Cortex of kidney (tissue), 1 donor: ENCODE data around the gene CGB8.
"Not testable (repeated sequence)": the region's sequence is repeated elsewhere in the genome, so short reads cannot be mapped to it uniquely, and the experiment has no call there.

Experiments
- DNase-seq: peaks from one replicate; lab custom pipeline; 2025; lab: John Stamatoyannopoulos, UW

Gene CGB8

DNA sequence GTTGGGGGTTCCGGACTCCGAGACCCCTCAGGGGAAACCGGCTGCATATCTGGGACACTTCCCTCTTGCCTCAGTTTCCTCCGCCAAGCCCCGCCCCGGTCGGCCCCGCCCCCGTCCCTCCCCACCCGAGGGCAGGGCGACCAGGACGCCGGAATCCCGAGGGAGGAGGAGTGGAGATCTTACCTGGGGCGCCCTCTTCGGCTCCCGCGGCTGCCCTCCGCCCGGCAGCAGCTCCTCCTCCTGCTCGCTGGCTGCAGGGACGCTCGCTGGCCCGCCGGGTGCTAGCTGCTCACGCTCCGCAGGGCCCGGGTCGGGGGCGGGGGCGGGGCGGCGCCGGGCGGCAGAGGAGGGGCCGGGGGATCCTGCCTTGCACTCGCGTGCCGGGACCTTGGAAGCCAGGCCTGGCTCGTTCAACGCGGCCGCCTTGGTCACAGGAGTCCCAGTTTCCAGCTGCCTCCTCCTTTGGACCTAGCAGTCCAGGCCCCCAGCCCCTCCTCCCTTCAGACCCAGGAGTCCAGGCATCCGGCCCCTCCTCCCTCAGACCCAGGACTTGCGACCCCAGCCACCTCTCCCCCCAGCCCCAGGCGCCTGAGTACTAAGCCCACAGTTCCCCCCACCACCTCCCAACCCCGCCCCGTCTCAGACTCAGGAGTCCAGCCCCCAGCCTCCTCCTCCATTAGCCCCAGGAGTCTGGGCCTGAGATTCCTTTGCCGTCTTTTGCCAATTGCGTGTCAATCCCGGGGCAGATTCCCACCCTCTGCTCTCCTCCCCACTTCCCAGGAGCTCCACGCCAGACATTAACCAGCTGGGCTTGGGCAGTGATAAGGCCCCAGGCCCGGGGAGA, 16.1 kb upstream of the CGB8 start, which contains the start of gene NTF4:
Gene NTF4 (minus strand): TSS at position 51 of the 844 bp plus-strand sequence. CDS start 2,821 bp downstream, outside the sequence.
- DNase-seq = no peak

DNA sequence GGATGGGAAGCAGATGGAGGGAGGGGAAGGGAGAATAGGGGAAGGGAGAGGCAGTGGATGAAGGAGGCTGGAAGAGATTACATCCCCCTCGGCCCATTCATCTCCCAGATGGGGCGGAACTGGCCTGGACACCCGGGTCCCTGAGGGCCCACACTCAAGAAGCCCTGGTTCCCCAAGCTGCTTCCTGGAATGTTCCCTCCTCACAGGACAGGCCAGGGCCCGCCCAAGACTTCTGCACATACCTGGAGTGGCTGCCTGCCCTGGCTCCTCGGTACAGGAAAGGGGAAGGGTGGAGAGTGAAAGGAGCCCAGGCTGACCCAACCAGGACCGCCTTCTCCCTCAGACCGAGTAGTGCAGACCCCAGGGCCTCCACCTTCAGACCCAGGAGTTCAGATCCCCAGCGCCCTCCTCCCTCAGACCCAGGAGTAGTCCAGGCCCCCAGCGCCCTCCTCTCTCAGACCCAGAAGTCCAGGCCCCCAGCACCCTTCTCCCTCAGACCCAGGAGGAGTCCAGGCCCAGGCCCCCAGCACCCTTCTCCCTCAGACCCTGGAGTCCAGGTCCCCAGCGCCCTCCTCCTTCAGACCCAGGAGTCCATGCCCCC, 15.2 kb upstream of the CGB8 start:
- DNase-seq = no peak

DNA sequence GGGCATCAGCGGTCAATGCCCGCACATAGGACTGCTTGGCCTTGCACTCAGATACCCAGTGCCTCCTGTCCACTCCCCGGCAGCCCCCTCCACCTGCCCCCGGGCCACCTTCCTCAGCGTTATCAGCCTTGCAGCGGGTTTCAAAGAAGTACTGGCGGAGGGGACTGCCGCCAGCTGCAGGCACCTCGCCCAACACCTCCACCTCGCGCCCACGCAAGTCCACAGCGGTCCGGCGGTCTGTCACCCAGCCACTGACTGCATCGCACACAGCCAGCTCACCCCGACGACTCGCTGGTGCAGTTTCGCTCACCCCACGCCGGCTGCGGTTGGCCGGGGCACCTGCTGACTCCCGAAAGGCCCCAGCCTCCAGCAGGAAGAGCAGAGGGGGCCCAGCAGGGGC, 12.5 kb upstream of the CGB8 start:
- no peak for DNase-seq

DNA sequence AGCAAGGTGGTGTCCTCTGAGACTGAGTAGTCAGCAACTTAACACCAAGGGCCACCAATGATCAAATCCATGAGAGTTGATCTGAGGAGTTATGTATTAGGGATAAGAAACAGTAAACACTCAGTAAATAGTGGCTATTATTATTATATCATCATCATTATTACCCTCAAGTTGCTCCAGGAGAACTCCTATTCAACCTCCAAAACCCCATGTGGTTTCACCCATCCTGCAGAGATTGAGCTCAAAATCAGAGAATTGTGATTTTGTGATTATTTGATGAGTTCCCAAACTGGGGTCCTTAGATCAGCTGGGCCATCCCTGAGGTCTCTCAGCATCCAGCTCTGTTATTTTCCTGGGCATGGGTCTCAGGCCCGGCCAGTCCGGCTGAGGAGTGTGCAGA, 12.1 kb upstream of the CGB8 start:
- no peak for DNase-seq

DNA sequence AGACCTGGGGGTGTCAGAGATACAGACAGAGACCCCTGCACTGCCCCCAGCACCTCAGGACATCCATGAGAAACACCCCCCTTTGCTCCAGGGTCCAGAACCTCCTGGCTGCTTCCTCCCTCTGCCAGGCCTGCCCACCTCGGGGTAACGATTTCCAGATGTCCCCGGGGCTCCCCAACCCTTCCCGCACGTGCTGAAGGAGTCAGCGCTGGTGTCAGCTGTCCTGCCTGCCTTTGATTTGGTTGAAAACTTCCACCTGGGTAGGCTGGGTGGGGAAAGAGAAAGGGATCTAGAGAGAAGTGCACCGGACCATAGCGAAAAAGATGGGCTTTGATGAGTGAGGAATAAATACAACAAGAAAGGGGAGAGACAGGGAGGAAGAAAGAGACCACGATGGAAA, 10.1 kb upstream of the CGB8 start:
- DNase-seq = no peak

DNA sequence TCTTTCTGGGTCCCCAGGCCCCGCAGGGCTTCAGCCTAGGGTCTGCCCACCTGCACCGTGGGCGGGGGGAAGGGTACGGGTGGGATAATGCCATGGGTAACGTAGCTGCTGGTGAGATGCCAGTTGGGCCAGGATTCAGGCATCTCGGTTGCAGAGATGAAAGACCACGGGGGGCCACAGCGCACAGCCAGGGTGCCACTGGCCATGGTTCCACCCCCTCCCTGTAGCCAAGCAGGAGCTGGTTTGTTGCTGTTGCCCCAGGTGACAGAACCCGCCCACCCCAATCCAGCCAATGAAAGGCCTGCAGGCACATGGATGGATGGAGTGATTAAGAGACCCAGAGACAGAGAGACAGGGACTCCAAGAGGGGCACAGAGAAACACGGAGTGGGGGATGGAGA, 9.7 kb upstream of the CGB8 start:
- no peak for DNase-seq

DNA sequence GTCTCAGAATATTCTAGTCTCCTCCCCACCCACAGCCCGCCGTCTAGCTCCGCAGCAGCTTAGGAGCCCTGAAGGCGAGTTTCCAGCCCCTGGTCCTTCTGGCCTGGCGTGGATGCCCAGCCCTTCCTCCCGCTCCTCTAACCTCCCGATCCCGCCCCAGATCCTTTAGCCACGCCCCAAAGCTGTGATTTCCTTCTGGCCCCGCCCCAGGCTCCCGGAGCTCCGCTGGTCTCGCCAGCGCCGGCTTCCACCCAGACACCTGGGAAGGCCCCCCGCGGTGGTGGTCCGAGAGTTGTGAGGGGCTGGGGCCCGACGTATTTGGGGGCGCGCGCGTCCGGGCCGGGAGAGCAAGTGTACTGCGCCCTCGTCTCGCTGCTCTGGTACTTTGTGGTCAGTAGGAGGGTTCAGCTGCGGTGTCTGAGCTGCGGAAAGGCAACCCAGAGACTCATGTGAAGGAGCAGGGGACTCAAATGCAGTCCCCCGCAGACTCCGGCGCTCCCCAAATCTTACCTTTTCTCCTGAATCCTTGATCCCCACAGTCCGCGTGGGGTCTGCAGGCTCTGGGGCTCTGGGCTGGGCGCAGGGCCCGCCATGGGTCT, 8.8 kb upstream of the CGB8 start, which contains the start of gene CGB7:
Gene CGB7 (minus strand): TSS at position 114 of the 599 bp plus-strand sequence. CDS start 2,374 bp downstream, outside the sequence.
- no peak for DNase-seq

DNA sequence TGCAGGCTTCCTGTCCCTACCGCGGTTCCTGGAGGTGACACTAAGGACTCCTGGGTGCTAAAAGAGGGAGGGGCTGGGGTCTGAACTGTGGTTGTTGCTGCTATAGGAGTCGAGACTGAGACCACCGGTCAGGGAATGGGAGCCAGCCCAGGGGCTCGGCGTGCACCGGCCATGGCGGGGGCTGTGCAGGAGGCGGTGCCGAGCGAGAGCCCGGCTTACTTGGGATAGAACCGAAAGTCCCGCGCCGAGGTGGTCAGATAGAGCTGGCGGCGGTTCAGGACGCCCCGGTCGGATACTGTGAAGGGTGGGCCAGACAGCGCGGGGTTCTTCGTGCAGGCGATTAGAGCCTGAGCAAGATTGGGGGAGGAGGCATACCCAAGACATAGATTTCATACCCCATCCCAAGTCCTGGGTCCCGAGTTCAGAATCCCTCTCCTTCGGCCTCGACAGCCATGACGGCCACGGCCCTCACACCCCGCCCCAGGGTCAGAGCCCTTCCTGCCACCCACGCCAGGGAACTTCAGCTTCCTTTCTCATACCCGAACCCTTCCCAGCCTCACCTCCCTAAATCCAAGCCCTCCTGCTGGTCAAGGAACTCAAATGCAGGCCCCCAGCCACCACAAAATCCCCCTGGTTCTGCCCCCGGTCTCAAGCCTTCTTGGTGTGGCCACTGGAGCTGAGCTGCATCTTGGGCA, 8.1 kb upstream of the CGB8 start:
- DNase-seq = not testable (repeated sequence)

DNA sequence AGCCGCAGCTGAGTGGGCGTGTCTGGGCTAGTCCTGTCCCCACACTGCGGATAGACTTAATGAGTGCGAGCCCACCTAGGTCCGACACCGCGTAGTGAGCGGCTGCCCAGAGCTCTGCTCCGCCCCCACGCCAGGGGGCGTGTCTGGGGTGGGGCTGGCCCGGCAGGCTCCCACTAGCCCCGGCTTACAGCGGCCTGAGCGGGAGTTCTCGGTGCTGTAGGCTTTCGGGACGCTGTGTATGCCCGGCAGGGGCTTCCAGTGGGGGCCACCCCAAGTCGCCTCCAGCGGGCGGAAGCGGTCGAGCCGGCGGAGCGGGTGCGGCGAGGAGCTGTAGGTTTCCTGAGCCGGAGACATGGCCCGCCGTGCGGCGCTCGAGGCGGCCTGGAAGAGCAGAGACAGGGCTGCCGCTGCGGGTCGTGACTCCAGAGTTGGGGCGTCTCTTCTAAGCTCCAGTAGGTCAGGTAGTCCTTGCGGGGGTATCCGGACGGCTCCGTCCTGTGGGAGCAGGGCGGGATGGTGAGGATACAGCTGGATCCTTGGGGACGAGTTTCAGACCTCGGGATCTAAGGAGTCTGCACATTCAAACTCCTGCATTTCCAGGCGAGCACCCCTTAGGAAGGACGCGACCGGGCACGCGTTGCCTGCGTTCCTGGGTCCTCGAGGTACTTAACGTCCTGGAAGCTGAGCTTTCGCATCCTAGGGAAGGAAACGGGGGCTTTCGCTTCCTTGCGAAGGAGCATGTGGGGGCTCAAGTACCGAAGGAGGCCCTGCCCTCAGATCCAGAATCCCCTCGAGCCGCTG, 7.4 kb upstream of the CGB8 start:
- no peak for DNase-seq

DNA sequence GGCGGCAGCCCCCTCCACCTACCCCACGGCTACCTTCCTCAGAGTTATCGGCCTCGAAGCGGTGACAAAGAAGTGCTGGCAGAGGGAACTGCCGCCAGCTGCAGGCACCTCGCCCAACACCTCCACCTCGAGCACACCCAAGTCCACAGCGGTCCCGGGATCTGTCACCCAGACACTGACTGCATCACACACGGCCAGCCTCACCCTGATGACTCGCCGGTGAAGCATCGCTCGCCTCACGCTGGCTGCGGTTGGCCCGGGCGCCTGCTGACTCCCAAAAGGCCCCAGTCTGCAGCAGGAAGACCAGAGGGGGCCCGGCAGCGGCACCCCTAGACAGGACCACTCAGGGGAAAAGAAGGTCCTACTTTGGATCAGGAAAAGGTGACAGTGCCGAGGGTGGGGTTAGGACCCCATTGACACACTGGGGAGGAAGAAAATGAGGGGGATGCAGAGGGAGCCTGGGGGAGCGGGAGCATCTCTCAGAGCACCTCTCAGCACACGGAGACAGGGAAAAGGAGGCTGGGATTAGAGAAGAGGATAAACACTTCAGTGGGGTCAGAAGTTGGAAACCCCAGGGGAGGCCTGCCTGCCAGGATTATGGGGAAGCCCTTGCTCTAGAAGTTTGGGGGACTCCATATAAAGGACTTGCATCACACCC, 1.6 kb upstream of the CGB8 start:
- not testable (repeated sequence) for DNase-seq

DNA sequence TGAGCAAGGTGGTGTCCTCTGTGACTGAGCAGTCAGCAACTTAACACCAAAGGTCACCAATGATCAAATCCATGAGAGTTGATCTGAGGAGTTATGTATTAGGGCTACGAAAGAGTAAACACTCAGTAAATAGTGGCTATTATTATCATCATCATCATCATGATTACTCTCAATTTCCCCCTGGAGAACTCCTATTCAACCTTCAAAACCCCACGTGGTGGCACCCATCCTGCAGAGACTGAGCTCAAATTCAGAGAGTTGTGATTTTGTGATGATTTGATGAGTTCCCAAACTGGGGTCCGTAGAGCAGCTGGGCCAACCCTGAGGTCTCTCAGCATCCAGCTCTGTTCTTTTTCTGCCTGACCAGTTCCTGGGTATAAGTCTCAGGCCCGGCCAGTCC, 923 bp upstream of the CGB8 start:
- DNase-seq = not testable (repeated sequence)

DNA sequence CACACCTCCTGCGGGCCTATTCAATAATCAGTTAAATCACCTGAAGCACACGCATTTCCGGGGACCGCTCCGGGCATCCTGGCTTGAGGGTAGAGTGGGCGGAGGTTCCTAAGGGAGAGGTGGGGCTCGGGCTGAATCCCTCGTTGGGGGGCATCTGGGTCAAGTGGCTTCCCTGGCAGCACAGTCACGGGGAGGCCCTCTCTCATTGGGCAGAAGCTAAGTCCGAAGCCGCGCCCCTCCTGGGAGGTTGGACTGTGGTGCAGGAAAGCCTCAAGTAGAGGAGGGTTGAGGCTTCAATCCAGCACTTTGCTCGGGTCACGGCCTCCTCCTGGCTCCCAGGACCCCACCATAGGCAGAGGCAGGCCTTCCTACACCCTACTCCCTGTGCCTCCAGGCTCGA, 5.4 kb downstream of the CGB8 start, which contains the start of gene CGB5:
Gene CGB5 (plus strand): TSS at position 301 of the 400 bp plus-strand sequence. CDS start 362 bp downstream, outside the sequence.
- not testable (repeated sequence) for DNase-seq

DNA sequence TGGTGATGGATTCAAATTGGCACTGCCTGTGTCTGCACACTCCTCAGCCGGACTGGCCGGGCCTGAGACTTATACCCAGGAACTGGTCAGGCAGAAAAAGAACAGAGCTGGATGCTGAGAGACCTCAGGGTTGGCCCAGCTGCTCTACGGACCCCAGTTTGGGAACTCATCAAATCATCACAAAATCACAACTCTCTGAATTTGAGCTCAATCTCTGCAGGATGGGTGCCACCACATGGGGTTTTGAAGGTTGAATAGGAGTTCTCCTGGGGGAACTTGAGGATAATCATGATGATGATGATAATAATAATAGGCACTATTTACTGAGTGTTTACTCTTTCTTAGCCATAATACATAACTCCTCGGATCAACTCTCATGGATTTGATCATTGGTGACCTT, 6.2 kb downstream of the CGB8 start:
- not testable (repeated sequence) for DNase-seq

DNA sequence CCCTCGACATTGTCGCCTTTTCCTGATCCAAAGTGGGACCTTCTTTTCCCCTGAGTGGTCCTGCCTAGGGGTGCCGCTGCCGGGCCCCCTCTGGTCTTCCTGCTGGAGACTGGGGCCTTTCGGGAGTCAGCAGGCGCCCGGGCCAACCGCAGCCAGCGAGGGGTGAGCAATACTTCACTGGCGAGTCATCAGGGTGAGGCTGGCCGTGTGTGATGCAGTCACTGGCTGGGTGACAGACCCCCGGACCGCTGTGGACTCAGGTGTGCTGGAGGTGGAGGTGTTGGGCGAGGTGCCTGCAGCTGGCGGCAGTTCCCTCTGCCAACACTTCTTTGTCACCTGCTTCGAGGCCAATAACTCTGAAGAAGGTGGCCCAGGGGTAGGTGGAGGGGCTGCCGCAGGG, 6.7 kb downstream of the CGB8 start:
- no peak for DNase-seq

DNA sequence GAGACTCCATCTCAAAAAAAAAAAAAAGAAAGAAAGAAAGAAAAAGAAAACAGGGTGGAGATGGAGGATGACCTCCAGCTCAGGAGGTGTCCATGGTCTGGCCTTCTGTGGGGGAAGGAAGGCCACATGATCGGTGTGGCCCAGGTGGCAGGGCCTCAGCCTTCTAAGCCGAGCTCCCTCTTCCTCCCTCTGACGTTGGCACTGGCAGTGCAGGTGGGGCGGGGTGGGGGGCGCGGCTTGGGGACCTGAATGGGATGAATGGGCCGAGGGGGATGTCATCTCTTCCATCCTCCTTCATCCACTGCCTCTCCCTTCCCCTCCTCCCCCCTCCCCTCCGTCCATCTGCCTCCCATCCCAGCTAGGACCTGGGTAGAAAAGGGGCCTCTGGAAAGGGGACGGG, 9.2 kb downstream of the CGB8 start:
- not testable (repeated sequence) for DNase-seq

DNA sequence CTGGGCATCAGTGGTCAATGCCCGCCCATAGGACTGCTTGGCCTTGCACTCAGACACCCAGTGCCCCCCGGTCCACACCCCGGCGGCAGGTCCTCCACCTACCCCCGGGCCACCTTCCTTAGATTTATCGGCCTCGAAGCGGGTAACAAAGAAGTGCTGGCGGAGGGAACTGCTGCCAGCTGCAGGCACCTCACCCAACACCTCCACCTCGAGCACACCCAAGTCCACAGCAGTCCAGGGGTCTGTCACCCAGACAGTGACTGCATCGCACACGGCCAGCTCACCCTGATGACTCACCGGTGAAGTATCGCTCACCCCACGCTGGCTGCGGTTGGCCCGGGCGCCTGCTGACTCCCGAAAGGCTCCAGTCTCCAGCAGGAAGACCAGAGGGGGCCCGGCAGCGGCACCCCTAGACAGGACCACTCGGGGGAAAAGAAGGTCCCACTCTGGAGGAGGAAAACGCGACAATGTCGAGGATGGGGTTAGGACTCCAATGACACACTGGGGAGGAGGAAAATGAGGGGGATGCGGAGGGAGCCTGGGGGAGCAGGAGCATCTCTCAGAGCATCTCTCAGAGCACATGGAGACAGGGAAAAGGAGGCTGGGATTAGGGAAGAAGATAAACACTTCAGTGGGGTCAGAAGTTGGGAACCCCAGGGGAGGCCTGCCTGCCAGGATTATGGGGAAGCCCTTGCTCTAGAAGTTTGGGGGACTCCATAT, 10.2 kb downstream of the CGB8 start:
- DNase-seq = not testable (repeated sequence)

DNA sequence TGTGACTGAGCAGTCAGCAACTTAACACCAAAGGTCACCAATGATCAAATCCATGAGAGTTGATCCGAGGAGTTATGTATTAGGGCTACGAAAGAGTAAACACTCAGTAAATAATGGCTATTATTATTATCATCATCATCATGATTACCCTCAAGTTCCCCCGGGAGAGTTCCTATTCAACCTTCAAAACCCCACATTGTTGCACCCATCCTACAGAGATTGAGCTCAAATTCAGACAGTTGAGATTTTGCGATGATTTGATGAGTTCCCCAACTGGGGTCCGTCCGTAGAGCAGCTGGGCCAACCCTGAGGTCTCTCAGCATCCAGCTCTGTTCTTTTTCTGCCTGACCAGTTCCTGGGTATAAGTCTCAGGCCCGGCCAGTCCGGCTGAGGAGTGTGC, 10.8 kb downstream of the CGB8 start:
- not testable (repeated sequence) for DNase-seq

DNA sequence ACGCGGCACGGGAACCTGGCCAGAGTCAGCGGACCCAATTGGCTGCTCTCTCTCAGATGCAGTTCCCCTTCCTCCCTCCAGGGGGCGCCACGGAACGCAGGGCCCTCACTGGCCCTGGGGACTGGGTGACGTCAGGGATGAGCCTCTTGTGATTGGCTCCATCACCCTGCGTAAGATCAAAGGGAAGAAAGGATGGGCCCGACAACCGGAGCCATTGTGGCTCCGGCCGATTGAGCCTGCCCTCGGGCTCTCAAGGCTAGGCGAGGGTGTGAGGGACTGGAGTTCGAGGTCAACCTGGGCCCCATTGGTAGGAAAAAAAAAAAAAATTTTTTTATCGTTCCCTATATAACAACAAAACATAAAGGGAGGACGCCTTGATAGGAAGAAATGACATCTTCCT, 12.1 kb downstream of the CGB8 start, which contains the start of gene CGB1:
Gene CGB1 (minus strand): TSS at position 81 of the 400 bp plus-strand sequence. CDS start 184 bp downstream, outside the sequence.
- DNase-seq = not testable (repeated sequence)

DNA sequence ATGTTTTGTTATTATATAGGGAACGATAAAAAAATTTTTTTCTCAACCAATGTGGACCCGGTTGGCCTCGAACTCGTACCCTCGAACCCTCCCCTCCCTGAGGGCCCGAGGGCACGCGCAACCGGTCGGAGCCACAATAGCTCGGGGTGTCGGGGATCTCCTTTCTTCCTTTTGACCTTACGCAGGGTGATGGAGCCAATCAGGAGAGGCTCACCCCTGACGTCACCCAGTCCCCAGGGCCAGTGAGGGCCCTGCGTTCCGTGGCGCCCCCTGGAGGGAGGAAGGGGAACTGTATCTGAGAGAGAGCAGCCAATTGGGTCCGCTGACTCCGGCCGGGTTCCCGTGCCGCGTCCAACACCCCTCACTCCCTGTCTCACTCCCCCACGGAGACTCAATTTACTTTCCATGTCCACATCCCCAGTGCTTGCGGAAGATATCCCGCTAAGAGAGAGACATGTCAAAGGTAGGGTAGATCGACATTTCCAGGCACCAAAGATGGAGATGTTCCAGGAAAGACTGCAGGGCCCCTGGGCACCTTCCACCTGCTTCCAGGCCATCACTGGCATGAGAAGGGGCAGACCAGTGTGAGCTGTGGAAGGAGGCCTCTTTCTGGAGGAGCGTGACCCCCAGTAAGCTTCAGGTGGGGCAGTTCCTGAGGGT, 17.1 kb downstream of the CGB8 start, which contains the start of gene CGB2:
Gene CGB2 (plus strand): TSS at position 249 of the 660 bp plus-strand sequence. CDS start 206 bp downstream, at position 455.
- DNase-seq = not testable (repeated sequence)
